ENCODE measurements around the gene PITPNM2.

The PITPNM2 gene

GRCh38 chr12:123143736-123144461 is 7.0 kb downstream of the PITPNM2 start:
- no peaks in the 10 kb centered on the region for H3K9me3 ChIP-seq (ENCODE audit: control insufficient read depth, low read length)
- H3K4me3 ChIP-seq (ENCODE audit: extremely low read depth, insufficient read depth, low read length, poor library complexity, severe bottlenecking), result no peak overlapping the region
- peaks cover 55% of the 10 kb centered on the region for H3K4me1 ChIP-seq (ENCODE audit: control insufficient read depth, insufficient read depth, low read length, poor library complexity, severe bottlenecking)
- H3K27ac ChIP-seq (ENCODE audit: low read depth, low read length, severe bottlenecking), result no peak overlapping the region
- WGBS, 2 experiments (ENCODE audit: insufficient coverage in 2 of 2), result 93 to 94% methylated on average over 3 to 4 of the region's 4 CpGs
- H3K36me3 ChIP-seq (ENCODE audit: control insufficient read depth, insufficient read depth, low read length), result peaks cover 6% of the 10 kb centered on the region

DNA sequence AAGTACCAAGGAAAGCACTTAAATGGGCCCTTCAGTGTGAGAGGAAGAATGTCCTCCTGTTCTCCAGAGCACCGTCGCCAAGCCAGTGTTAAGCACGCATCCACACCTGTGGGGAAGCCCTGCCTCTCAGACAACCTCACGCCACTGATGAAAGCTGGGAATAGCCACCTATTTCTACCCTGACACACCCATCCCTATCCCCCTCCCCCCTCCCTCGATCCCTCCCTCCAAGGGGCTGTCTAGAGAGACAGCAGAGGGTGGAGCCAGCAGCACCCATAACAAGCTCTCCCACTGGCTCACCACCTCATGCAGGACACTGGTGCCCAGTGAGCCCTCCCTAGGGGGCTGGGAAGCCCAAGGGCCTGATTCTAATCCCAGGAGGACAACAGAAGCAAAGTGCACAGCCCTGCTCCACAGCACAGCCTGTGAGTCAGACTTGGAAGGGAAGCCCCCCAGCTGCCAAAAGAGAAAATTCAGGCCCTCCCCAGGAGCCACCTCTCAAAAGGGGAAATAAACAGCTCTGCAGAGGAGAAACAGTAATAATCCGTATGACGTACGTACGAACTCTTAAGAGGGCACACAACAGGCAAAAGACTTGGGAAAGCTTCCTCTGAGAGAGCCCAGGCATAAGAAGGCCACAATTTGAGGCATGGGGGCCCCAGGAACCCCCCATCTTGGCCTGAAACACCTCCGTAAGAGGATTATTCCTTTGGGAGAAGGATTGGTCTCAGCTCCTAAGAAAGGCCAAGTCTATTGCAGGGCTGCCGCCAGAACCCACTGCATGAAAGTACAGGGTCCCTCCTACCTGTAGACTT is 7.8 kb downstream of the PITPNM2 start:
- Histone ChIP-seq H3K4me1 (ENCODE audit: control insufficient read depth, insufficient read depth, low read length, poor library complexity, severe bottlenecking) (peaks cover 51% of the 10 kb centered on the region), H3K36me3 (ENCODE audit: control insufficient read depth, insufficient read depth, low read length) (peaks cover 8% of the 10 kb centered on the region), H3K9me3 (ENCODE audit: control insufficient read depth, low read length) (no peaks in the 10 kb centered on the region), H3K4me3 (ENCODE audit: extremely low read depth, insufficient read depth, low read length, poor library complexity, severe bottlenecking) (no peak overlapping the region), H3K27ac (ENCODE audit: low read depth, low read length, severe bottlenecking) (no peak overlapping the region)
- 83 to 87% methylated on average over 10 of the region's 11 CpGs for WGBS, 2 experiments (ENCODE audit: insufficient coverage in 2 of 2)

DNA sequence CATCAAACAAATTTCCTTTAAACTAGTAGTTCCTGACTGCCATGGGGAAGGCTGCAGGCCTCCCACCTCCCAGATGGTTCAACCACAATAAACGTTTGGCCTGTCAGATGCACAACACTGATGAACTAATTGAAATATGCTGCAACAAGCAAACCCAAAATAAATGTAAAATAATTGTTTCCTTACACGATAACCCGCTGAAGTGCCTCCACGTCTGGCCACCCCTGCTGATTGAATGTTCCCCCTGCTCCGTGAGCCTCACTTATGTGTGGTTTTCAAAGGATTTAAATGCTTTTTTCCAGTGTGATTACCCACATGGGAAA is 8.4 kb downstream of the PITPNM2 start:
- Histone ChIP-seq H3K4me1 (ENCODE audit: control insufficient read depth, insufficient read depth, low read length, poor library complexity, severe bottlenecking) (peaks cover 46% of the 10 kb centered on the region), H3K27ac (ENCODE audit: low read depth, low read length, severe bottlenecking) (peak overlapping the region; percentile 92), H3K9me3 (ENCODE audit: control insufficient read depth, low read length) (no peaks in the 10 kb centered on the region), H3K4me3 (ENCODE audit: extremely low read depth, insufficient read depth, low read length, poor library complexity, severe bottlenecking) (no peak overlapping the region), H3K36me3 (ENCODE audit: control insufficient read depth, insufficient read depth, low read length) (peaks cover 13% of the 10 kb centered on the region)
- 20 to 90% methylated on average over 1 to 5 of the region's 5 CpGs for WGBS, 2 experiments (ENCODE audit: insufficient coverage in 2 of 2)

- Histone ChIP-seq H3K4me3 (ENCODE audit: extremely low read depth, insufficient read depth, low read length, poor library complexity, severe bottlenecking) (no peak overlapping the region), H3K9me3 (ENCODE audit: control insufficient read depth, low read length) (no peaks in the 10 kb centered on the region), H3K4me1 (ENCODE audit: control insufficient read depth, insufficient read depth, low read length, poor library complexity, severe bottlenecking) (peaks cover 44% of the 10 kb centered on the region), H3K27ac (ENCODE audit: low read depth, low read length, severe bottlenecking) (peak overlapping the region; percentile 92), H3K36me3 (ENCODE audit: control insufficient read depth, insufficient read depth, low read length) (peaks cover 13% of the 10 kb centered on the region)
- WGBS, 2 experiments (ENCODE audit: insufficient coverage in 2 of 2), result 54 to 58% methylated on average over 9 to 12 of the region's 15 CpGs
These were observed 9.0 kb downstream of the PITPNM2 start for GRCh38 chr12:123141615-123142517.

DNA sequence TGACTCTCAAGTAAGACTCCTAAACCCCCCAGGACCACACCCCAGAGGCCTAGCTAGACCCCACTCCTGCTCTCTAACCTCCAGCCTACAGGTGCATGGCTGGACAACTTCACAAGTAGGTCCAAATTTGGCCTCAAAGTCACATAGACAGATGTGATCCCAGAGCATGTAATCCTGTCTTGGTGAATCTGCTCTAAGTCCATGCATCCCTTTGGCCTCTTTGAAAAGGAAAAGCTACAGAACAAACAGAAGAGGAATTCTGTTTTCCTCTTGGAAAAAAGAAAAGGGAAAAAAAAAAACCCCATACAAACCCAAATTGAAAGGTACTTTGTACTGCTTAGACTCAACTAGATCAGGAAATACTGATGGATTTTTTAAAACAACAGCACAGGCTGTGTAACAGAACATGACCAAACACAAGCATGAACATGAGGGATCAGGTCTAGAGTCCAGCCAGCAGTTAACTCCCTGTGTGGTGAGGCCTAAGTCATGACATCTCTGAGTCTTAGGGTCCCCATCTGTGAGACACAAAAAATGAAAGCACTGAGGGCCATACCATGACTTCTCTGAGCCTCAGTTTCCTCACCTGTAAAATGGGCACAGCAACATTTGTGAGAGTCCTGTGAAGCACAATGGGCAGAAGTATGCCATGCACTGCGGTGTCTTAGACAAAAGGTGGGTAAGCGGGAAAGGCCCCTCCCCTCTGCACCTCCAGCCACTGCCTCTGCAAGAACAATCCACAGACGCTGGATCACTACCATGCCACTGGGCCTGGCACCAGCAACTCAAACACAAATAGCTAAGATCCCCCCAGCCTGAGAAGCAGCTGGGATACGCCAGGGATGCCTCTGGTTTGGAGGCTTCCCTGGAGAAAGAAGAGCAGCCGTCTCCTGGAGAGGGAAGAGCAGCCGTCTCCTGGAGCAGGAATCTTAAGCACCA is 9.9 kb downstream of the PITPNM2 start:
- H3K4me3 ChIP-seq (ENCODE audit: extremely low read depth, insufficient read depth, low read length, poor library complexity, severe bottlenecking), result no peak overlapping the region
- peak overlapping the region; percentile 92 for H3K27ac ChIP-seq (ENCODE audit: low read depth, low read length, severe bottlenecking)
- no peaks in the 10 kb centered on the region for H3K9me3 ChIP-seq (ENCODE audit: control insufficient read depth, low read length)
- peaks cover 13% of the 10 kb centered on the region for H3K36me3 ChIP-seq (ENCODE audit: control insufficient read depth, insufficient read depth, low read length)
- WGBS, 2 experiments (ENCODE audit: insufficient coverage in 2 of 2), result 90 to 95% methylated on average over 3 to 5 of the region's 6 CpGs
- peaks cover 44% of the 10 kb centered on the region for H3K4me1 ChIP-seq (ENCODE audit: control insufficient read depth, insufficient read depth, low read length, poor library complexity, severe bottlenecking)

- H3K27ac ChIP-seq (ENCODE audit: low read depth, low read length, severe bottlenecking), result peak overlapping the region; percentile 30
These were observed 10.8 kb downstream of the PITPNM2 start for GRCh38 chr12:123139926-123140675.

DNA sequence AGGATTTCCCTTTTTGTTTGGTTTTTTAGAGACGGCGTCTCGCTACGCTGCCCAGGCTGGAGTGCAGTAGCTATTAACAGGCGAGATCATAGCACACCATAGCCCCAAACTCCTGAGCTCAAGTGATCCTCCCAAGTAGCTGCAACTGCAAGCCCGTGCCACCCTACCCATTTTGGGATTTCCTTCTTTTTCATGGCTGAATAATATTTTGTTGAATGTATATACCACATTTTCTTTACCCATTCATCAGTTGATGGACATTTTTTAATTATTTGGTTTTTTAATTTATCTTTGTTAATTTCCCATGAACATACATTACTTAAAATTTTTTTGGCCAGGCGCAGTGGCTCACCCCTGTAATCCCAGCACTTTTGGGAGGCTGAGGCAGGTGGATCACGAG is 15.2 kb downstream of the PITPNM2 start:
- WGBS, 2 experiments (ENCODE audit: insufficient coverage in 2 of 2), result 67 to 81% methylated on average over 3 to 6 of the region's 8 CpGs
- Histone ChIP-seq H3K9me3 (ENCODE audit: control insufficient read depth, low read length) (no peaks in the 10 kb centered on the region), H3K4me1 (ENCODE audit: control insufficient read depth, insufficient read depth, low read length, poor library complexity, severe bottlenecking) (peaks cover 17% of the 10 kb centered on the region), H3K4me3 (ENCODE audit: extremely low read depth, insufficient read depth, low read length, poor library complexity, severe bottlenecking) (no peak overlapping the region), H3K36me3 (ENCODE audit: control insufficient read depth, insufficient read depth, low read length) (peaks cover 7% of the 10 kb centered on the region), H3K27ac (ENCODE audit: low read depth, low read length, severe bottlenecking) (no peak overlapping the region)

More at GRCh38 chr12:123139926-123140675, 10.8 kb downstream of the PITPNM2 start:
- Histone ChIP-seq H3K36me3 (ENCODE audit: control insufficient read depth, insufficient read depth, low read length) (peaks cover 10% of the 10 kb centered on the region), H3K4me3 (ENCODE audit: extremely low read depth, insufficient read depth, low read length, poor library complexity, severe bottlenecking) (no peak overlapping the region), H3K4me1 (ENCODE audit: control insufficient read depth, insufficient read depth, low read length, poor library complexity, severe bottlenecking) (peaks cover 41% of the 10 kb centered on the region), H3K9me3 (ENCODE audit: control insufficient read depth, low read length) (no peaks in the 10 kb centered on the region)
- 76 to 83% methylated on average over 4 to 5 of the region's 6 CpGs for WGBS, 2 experiments (ENCODE audit: insufficient coverage in 2 of 2)

GRCh38 chr12:123134826-123135225 is 16.1 kb downstream of the PITPNM2 start:
- 96 to 100% methylated on average over 3 to 4 of the region's 6 CpGs for WGBS, 2 experiments (ENCODE audit: insufficient coverage in 2 of 2)
- H3K36me3 ChIP-seq (ENCODE audit: control insufficient read depth, insufficient read depth, low read length), result peaks cover 7% of the 10 kb centered on the region
- no peaks in the 10 kb centered on the region for H3K9me3 ChIP-seq (ENCODE audit: control insufficient read depth, low read length)
- no peak overlapping the region for H3K4me3 ChIP-seq (ENCODE audit: extremely low read depth, insufficient read depth, low read length, poor library complexity, severe bottlenecking)
- H3K4me1 ChIP-seq (ENCODE audit: control insufficient read depth, insufficient read depth, low read length, poor library complexity, severe bottlenecking), result peaks cover 10% of the 10 kb centered on the region
- no peak overlapping the region for H3K27ac ChIP-seq (ENCODE audit: low read depth, low read length, severe bottlenecking)

DNA sequence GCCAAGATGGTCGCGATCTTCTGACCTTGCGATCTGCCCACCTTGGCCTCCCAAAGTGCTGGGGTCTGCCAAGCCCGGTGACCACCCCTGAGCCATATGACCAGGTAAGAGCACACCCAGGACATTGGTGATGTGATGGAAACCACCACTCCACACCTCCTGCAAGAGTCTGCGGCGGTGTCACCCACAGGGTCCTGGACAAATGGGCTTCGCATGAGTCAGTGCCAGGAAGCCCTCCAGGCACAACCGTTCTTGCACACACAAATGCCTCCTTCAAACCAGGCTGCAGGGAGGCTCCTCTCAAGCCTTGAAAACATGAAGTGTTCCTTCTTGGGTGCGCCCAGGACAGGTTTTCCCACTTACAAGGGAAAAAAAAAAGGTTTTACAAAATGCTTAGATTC is 16.6 kb downstream of the PITPNM2 start:
- Histone ChIP-seq H3K4me1 (ENCODE audit: control insufficient read depth, insufficient read depth, low read length, poor library complexity, severe bottlenecking) (peaks cover 10% of the 10 kb centered on the region), H3K27ac (ENCODE audit: low read depth, low read length, severe bottlenecking) (no peak overlapping the region), H3K4me3 (ENCODE audit: extremely low read depth, insufficient read depth, low read length, poor library complexity, severe bottlenecking) (no peak overlapping the region), H3K9me3 (ENCODE audit: control insufficient read depth, low read length) (no peaks in the 10 kb centered on the region), H3K36me3 (ENCODE audit: control insufficient read depth, insufficient read depth, low read length) (peaks cover 7% of the 10 kb centered on the region)
- 96 to 99% methylated on average over 6 to 8 of the region's 9 CpGs for WGBS, 2 experiments (ENCODE audit: insufficient coverage in 2 of 2)

Data from mesodermal cell (in vitro differentiated cells).